HL-60 (cell line): ENCODE results near the gene ZNF717.

Experiments
- CTCF ChIP-seq: IDR thresholded peaks from one replicate; pipeline ENCODE4 v1.5.1; 2011; ENCODE audit warnings: low read length, control low read depth, inconsistent platforms; ENCODE audit not compliant: insufficient read depth
- GABPA ChIP-seq: IDR thresholded peaks from 2 replicates; pipeline ENCODE4 v1.6.1; 2012; ENCODE audit warnings: low read depth
- POLR2AphosphoS5 ChIP-seq: IDR thresholded peaks from 2 replicates; pipeline ENCODE4 v1.6.1; 2012; ENCODE audit warnings: low read depth
- SPI1 ChIP-seq: IDR thresholded peaks from 2 replicates; pipeline ENCODE4 v1.6.1; 2012; ENCODE audit warnings: low read depth, mild to moderate bottlenecking, borderline replicate concordance
- TF ChIP-seq, protein P1 (sequence below): IDR thresholded peaks from 2 replicates; pipeline ENCODE4 v1.6.1; 2012; ENCODE audit warnings: low read depth; ENCODE audit not compliant: insufficient replicate concordance

DNA sequence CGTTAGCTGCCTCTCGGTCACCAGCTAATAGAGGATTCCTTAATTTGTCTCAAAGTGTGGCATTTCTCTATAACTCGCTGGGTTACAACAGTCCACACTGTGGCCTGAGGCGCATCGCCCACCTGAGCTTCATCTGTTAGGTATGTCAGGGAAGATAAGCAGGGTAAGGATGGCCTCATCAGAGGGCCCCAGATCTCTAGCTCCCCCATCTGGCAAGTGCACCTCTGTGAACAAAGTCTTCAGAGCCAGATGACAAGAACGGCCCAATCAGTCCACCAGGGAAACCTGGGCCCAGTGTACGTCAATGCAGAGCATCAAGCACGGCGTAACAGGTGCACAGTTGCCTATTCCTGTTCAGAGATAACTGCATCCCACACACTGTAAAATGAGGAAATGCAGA, 98.0 kb downstream of the ZNF717 start:
- TF ChIP-seq CTCF (no peak), POLR2AphosphoS5 (no peak), SPI1 (no peak), GABPA (no peak)
- TF ChIP-seq, protein P1, sequence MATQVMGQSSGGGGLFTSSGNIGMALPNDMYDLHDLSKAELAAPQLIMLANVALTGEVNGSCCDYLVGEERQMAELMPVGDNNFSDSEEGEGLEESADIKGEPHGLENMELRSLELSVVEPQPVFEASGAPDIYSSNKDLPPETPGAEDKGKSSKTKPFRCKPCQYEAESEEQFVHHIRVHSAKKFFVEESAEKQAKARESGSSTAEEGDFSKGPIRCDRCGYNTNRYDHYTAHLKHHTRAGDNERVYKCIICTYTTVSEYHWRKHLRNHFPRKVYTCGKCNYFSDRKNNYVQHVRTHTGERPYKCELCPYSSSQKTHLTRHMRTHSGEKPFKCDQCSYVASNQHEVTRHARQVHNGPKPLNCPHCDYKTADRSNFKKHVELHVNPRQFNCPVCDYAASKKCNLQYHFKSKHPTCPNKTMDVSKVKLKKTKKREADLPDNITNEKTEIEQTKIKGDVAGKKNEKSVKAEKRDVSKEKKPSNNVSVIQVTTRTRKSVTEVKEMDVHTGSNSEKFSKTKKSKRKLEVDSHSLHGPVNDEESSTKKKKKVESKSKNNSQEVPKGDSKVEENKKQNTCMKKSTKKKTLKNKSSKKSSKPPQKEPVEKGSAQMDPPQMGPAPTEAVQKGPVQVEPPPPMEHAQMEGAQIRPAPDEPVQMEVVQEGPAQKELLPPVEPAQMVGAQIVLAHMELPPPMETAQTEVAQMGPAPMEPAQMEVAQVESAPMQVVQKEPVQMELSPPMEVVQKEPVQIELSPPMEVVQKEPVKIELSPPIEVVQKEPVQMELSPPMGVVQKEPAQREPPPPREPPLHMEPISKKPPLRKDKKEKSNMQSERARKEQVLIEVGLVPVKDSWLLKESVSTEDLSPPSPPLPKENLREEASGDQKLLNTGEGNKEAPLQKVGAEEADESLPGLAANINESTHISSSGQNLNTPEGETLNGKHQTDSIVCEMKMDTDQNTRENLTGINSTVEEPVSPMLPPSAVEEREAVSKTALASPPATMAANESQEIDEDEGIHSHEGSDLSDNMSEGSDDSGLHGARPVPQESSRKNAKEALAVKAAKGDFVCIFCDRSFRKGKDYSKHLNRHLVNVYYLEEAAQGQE = no peak
